Immature natural killer cell (primary cell): ENCODE data around the gene RAET1G. TPM values are rescaled to one million over a fixed set of nuclear protein-coding genes. Genes with fewer than 3 reads are reported as not detected.
"Not testable (repeated sequence)": the region's sequence is repeated elsewhere in the genome, so short reads cannot be mapped to it uniquely, and the experiment has no call there.

Experiments
- DNase-seq, 3 donors: peaks; one replicate each; pipeline ENCODE4 v3.0.0; 2022; ENCODE audit warnings: mixed read lengths in 1 of 3
- H3K27ac Mint-ChIP-seq, 6 donors: one replicate each; pipeline ENCODE4 v1.8.0; 2020; ENCODE audit warnings: mixed read lengths in 6 of 6, mild to moderate bottlenecking in 5 of 6, inconsistent platforms in 4 of 6, moderate library complexity in 3 of 6
- H3K27me3 Mint-ChIP-seq, 3 donors: one replicate each; pipeline ENCODE4 v1.8.0; 2020 to 2021; ENCODE audit warnings: low read depth in 3 of 3, mild to moderate bottlenecking in 3 of 3, mixed read lengths in 3 of 3, moderate library complexity in 3 of 3, inconsistent platforms in 1 of 3
- H3K36me3 Mint-ChIP-seq, 3 donors: one replicate each; pipeline ENCODE4 v1.8.0; 2020; ENCODE audit warnings: mixed read lengths in 3 of 3, inconsistent platforms in 2 of 3, mild to moderate bottlenecking in 2 of 3
- H3K4me1 Mint-ChIP-seq, 2 donors: one replicate each; pipeline ENCODE4 v1.8.0; 2020; ENCODE audit warnings: inconsistent platforms in 2 of 2, mild to moderate bottlenecking in 2 of 2, mixed read lengths in 2 of 2, moderate library complexity in 1 of 2
- H3K4me3 Mint-ChIP-seq, 5 donors: one replicate each; pipeline ENCODE4 v1.8.0; 2020; ENCODE audit warnings: mild to moderate bottlenecking in 5 of 5, mixed read lengths in 5 of 5, inconsistent platforms in 3 of 5, moderate library complexity in 3 of 5
- H3K9me3 Mint-ChIP-seq, 6 donors: one replicate each; pipeline ENCODE4 v1.8.0; 2020; ENCODE audit warnings: mild to moderate bottlenecking in 6 of 6, mixed read lengths in 6 of 6, inconsistent platforms in 4 of 6, moderate library complexity in 3 of 6
- polyA plus RNA-seq, 3 donors: library from polyadenylated mRNA; unstranded; fragments of 300-500 nt; fragmentation: Illumina TruSeq; gene quantifications; one replicate each; pipeline ENCODE4 v1.2.3, GENCODE V29; 2021

The RAET1G gene, protein sequence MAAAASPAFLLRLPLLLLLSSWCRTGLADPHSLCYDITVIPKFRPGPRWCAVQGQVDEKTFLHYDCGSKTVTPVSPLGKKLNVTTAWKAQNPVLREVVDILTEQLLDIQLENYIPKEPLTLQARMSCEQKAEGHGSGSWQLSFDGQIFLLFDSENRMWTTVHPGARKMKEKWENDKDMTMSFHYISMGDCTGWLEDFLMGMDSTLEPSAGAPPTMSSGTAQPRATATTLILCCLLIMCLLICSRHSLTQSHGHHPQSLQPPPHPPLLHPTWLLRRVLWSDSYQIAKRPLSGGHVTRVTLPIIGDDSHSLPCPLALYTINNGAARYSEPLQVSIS
- polyA plus RNA-seq = not detected

DNA sequence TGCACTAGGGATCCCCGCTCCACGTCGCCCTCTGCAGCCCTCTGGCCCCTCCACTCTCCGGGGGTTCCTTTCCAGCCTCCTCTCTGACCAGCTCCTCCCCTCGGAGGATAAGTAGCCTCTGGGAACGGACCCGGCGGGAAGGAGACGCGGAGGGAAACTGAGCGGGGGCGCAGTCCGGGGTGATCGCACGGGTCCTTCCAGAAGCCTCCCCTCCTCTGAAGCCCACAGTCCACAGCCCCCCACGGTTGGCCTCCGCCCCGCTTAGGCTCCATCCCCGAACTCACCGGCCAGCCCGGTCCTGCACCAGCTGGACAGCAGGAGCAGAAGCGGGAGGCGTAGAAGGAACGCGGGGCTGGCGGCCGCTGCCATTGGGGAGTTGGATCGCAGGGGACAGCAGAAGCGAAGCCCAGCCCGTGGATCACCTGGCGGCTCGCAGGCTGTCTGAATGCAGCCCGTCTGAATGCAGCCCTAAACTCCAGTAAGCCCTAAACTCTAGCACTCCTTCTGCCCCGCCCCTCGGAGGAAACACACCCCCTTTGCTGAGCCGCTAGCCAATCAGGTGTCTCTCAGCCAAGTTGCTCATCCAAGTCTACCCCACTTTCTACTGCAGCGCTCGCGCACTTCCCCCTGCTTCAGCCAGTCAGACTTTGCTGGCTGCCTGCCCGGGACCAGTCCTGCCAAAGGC, at the start of gene RAET1G:
Gene RAET1G, minus strand, starts transcription at position 480 of the 685 bp plus-strand sequence. Its CDS starts 111 bp downstream, at position 369.
- peak; percentile 57 to 66 (median 57) for DNase-seq
- Mint-ChIP-seq H3K4me3 (peak within 1 kb of the TSS; percentile 69 to 89 (median 79)), H3K27ac (no peak within 1 kb of the TSS), H3K27me3 (peaks cover 19 to 53% (median 23%) of the 10 kb centered on the region in 3 donors), H3K9me3 (peaks cover 0 to 4% (median 0%) of the 10 kb centered on the region in 6 donors), H3K4me1 (peaks cover 16 to 17% of the 10 kb centered on the region in 2 donors), H3K36me3 (no peaks in the 10 kb centered on the region)

DNA sequence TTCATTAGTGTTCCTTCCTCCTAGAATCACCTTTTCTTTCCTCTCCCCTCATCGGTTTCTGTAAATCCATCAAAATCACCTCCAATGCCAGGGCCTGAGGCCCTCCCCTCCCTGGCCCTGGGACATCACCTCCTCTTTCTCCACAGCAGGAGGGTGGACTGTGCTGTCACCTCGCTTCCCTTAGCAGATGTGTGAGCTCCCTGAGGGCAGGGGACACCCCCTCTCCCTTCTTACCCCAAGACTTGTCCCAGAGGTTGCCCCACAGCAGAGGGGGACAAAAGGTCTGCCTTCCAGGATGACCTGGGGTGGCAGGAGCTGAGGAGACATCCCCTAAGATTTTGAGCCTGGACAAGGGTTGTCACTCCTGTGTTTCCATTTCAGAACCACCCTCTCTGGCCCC, 46.7 kb upstream of the RAET1G start:
- H3K36me3 Mint-ChIP-seq = peaks cover 0 to under 1% (median 0%) of the 10 kb centered on the region in 3 donors
- DNase-seq = no peak
- H3K27ac Mint-ChIP-seq = no peak overlapping the region
- H3K27me3 Mint-ChIP-seq = peaks cover 16 to 41% (median 22%) of the 10 kb centered on the region in 3 donors
- H3K4me3 Mint-ChIP-seq = no peak overlapping the region
- peaks cover 9 to 14% of the 10 kb centered on the region in 2 donors for H3K4me1 Mint-ChIP-seq
- no peaks in the 10 kb centered on the region for H3K9me3 Mint-ChIP-seq

DNA sequence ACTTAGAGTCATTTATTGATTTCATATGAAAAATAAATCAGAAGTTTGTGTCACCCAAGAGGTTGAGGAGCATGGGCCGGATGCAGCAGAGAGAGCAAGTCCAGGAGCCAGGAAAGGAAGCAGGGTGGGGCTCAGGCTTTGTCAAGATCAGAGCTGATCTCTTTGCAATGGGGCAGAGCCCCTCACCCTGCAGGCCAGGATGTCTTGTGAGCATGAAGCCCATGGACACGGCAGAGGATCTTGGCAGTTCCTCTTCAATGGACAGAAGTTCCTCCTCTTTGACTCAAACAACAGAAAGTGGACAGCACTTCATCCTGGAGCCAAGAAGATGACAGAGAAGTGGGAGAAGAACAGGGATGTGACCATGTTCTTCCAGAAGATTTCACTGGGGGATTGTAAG, 46.0 kb upstream of the RAET1G start:
- not testable (repeated sequence) for DNase-seq, H3K27ac Mint-ChIP-seq, H3K36me3 Mint-ChIP-seq, H3K4me3 Mint-ChIP-seq, H3K9me3 Mint-ChIP-seq
- Mint-ChIP-seq H3K4me1 (peaks cover 16 to 20% of the 10 kb centered on the region in 2 donors), H3K27me3 (peaks cover 22 to 43% (median 27%) of the 10 kb centered on the region in 3 donors)

DNA sequence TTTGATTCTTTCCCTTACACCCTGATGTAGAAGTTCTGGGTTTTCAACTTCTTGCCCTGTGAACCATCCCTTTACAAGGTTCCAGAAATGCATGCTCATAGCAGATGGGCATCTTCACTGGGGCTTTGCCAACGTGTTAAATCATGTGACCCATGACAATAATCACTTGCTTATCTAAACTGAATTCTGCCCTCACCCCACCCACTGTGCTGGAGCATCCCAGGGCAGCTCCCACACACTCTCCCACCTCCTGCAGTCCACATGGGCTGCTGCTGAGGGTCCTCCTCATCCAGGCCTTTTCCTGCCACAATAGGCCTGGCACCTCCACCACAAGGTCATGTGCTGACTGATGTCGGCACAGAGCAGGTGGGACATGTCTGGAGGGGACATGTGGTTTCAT, 45.1 kb upstream of the RAET1G start:
- DNase-seq, H3K36me3 Mint-ChIP-seq, H3K9me3 Mint-ChIP-seq, H3K27ac Mint-ChIP-seq, H3K4me3 Mint-ChIP-seq: not testable (repeated sequence)
- Mint-ChIP-seq H3K4me1 (peaks cover 25 to 28% of the 10 kb centered on the region in 2 donors), H3K27me3 (peaks cover 25 to 49% (median 34%) of the 10 kb centered on the region in 3 donors)

DNA sequence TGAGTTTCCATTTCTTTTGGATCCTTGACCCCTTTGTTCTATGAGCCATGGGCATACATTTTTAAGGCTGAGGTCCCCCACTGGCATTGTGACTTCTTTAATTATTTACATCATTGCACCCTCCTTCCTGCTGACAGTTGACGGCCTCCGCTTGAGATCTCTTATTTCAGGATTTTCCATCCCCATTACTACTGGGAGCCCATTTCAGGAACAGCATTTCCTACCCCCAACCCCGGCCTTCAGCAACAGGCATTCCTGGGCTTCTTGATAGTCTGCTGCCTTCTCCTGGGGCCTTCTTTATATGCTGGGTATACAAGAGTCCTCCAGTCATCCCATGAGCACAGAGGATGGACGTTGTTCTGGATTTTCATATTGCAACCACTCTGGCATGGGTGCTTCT, 44.7 kb upstream of the RAET1G start:
- Mint-ChIP-seq H3K4me1 (peaks cover 26 to 29% of the 10 kb centered on the region in 2 donors), H3K27ac (no peak overlapping the region), H3K4me3 (no peak overlapping the region), H3K9me3 (peaks cover 0 to 2% (median 0%) of the 10 kb centered on the region in 6 donors), H3K36me3 (peaks cover 0 to 2% (median 0%) of the 10 kb centered on the region in 3 donors), H3K27me3 (peaks cover 24 to 49% (median 37%) of the 10 kb centered on the region in 3 donors)
- DNase-seq = no peak

DNA sequence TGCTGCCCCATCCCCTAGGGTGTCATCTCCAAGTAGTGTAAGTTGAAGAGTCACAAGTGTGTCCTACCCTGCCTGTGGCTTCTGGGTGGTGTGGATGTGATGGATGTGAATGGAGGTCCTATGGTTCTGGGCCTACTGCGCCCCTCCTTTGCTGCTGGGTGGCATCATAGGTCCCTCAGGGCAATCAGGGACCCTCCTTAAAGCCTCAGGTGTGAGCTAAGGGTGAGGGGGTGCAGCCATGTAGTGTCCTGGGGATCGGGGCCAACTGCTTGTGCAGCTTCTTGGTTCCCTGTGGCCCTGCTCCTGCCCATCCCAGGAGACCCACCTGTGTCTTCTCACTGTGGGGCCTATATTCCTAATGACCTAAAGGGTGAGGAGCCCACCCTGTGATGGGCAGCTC, 43.4 kb upstream of the RAET1G start:
- not testable (repeated sequence) for H3K36me3 Mint-ChIP-seq, H3K9me3 Mint-ChIP-seq, H3K27ac Mint-ChIP-seq, DNase-seq
- Mint-ChIP-seq H3K4me3 (peak overlapping the region in 3 of 5 donors; percentile 51 to 95 (median 89)), H3K27me3 (peaks cover 27 to 53% (median 39%) of the 10 kb centered on the region in 3 donors), H3K4me1 (peaks cover 26 to 29% of the 10 kb centered on the region in 2 donors)

DNA sequence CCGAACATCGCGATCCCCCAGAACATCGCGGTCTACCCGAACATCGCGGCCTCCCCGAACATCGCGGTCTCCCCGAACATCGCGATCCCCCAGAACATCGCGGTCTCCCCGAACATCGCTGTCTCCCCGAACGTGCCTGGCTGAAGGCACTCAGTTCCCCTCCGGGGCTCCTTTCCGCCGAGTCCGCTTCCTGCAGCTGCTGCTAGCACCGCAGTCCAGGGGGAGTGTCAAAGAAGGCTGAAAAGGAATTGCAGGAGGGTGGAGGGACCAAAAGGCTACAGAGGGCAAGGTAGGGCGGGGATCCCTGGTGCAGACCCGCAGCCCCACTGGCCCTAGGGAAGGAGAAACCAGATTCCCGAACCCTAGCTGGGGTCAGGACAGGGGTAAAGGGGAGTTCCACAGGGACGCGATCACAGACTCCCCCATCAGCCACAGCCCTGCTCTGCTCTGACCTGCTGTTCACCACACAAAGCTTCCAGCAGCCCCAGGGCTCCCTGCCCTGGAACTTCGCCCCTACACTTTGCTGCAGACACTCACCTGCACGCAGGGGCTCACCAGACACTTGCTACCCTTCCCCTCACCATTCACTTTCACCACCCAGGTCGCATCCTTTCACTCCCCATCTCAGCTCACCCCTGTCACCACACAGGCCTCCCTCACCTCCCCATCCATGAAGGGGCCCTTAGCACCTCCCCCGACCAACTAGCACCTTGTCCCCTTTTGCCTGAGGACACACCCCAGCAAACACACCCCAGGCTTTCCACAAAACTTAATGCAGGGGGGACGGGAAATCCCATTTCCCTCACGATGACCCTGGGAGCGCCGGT, 42.5 kb upstream of the RAET1G start:
- peak in 1 of 3 donors; percentile 28 for DNase-seq
- peaks cover 26 to 29% of the 10 kb centered on the region in 2 donors for H3K4me1 Mint-ChIP-seq

DNA sequence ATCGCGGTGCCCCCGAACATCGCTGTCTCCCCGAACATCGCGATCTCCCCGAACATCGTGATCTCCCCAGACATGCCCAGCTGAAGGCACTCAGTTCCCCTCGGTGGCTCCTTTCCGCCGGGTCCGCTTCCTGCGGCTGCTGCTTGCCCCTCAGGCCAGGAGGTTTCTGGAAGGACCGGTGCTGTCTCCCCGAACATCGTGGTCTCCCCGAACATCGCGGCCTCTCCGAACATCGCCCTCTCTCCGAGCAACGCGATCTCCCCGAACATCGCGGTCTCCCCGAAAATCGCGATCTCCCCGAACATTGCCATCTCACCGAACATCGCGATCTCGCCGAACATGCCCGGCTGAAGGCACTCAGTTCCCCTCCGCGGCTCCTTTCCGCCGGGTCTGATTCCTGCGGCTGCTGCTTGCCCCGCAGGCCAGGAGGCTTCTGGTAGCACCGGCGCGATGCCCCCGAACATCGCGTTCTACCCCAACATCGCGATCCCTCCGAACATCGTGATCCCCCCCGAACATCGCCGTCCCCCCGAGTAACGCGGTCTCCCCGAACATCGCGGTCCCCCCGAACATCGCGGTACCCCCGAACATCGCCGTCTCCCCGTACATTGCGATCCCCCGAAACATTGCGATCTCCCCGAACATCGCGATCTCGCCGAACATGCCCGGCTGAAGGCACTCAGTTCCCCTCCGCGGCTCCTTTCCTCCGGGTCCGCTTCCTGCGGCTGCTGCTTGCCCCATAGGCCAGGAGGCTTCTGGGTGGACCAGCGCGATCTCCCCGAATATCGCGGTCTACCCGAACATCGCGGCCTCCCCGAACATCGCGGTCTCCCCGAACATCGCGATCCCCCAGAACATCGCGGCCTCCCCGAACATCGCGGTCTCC, 41.6 kb upstream of the RAET1G start:
- H3K4me3 Mint-ChIP-seq = peak overlapping the region; percentile 87 to 95 (median 92)
- peaks cover 26 to 29% of the 10 kb centered on the region in 2 donors for H3K4me1 Mint-ChIP-seq
- H3K27me3 Mint-ChIP-seq = peaks cover 28 to 67% (median 42%) of the 10 kb centered on the region in 3 donors
- DNase-seq = peak in 1 of 3 donors; percentile 41
- peak overlapping the region in 4 of 6 donors; percentile 67 to 85 (median 80) for H3K27ac Mint-ChIP-seq
- H3K36me3 Mint-ChIP-seq = peaks cover 0 to 2% (median 0%) of the 10 kb centered on the region in 3 donors
- peaks cover 0 to 2% (median 0%) of the 10 kb centered on the region in 6 donors for H3K9me3 Mint-ChIP-seq

More for the DNA sequence above, 42.5 kb upstream of the RAET1G start:
- H3K9me3 Mint-ChIP-seq = peaks cover 0 to 2% (median 0%) of the 10 kb centered on the region in 6 donors
- H3K36me3 Mint-ChIP-seq = peaks cover 0 to 2% (median 0%) of the 10 kb centered on the region in 3 donors
- H3K27ac Mint-ChIP-seq = peak overlapping the region in 1 of 6 donors; percentile 84
- peak overlapping the region; percentile 87 to 95 (median 92) for H3K4me3 Mint-ChIP-seq
- H3K27me3 Mint-ChIP-seq = peaks cover 27 to 59% (median 42%) of the 10 kb centered on the region in 3 donors

DNA sequence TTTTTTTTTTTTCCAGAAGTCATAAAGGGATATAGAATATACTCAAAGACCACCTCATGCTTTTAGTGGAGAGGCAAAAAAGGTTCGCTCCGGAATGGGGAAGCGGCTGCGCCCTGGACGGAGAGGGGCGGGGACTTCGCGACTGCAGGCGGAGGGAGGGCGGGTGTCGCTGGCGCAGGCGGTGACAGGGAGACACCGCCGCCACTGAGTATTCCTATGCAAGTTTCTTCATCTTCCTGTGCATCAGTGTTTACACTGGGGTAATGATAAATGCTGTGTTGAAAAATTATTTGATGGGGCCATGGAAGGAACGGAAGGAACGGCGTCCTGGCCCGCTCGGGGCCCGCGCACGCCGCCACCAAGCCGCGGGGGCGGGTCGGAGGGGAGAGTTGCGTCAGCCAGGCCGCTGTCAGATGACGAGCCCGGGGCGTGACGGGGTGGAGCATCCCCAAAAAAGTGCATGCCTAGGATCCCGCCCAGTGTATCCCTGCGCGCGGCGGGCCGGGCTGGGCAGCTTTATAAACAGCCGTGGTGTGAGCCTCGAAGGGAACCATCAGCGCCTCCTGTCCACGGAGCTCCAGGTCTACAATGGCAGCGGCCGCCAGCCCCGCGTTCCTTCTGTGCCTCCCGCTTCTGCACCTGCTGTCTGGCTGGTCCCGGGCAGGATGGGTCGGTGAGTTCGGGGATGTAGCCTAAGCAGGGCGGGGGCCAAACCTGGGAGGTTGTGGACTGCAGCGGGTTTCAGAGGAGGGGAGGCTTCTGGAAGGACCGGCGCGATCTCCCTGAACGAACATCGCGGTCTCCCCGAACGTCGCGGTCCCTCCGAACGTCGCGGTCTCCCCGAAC, 40.8 kb upstream of the RAET1G start, which contains the start of gene ULBP1:
Gene ULBP1, plus strand, starts transcription at position 482 of the 846 bp plus-strand sequence. Its CDS starts 107 bp downstream, at position 589.
- peak within 1 kb of the TSS; percentile 87 to 95 (median 92) for H3K4me3 Mint-ChIP-seq
- peak within 1 kb of the TSS in 5 of 6 donors; percentile 60 to 85 (median 76) for H3K27ac Mint-ChIP-seq
- peaks cover 26 to 29% of the 10 kb centered on the region in 2 donors for H3K4me1 Mint-ChIP-seq
- DNase-seq = peak; percentile 61 to 66 (median 65)
- peaks cover 0 to 2% (median 0%) of the 10 kb centered on the region in 6 donors for H3K9me3 Mint-ChIP-seq
- peaks cover 28 to 74% (median 39%) of the 10 kb centered on the region in 3 donors for H3K27me3 Mint-ChIP-seq
- H3K36me3 Mint-ChIP-seq = peaks cover 0 to 2% (median 0%) of the 10 kb centered on the region in 3 donors

DNA sequence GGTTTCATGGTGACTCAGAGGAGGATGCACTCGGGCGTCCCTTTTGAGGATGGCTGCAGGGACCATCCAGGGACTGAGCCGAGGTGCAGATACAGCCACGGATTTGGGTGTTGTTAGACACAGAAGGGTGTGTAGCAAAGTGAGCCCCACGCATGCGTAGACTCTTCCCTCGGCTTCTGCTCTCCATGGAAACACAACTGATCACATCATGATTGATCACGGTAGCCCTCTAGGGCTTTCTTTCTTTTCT, 40.2 kb upstream of the RAET1G start:
- Mint-ChIP-seq H3K27ac (peak overlapping the region in 3 of 6 donors; percentile 50 to 84 (median 60)), H3K4me1 (peaks cover 26 to 29% of the 10 kb centered on the region in 2 donors), H3K36me3 (peaks cover 0 to 2% (median 0%) of the 10 kb centered on the region in 3 donors), H3K27me3 (peaks cover 28 to 72% (median 39%) of the 10 kb centered on the region in 3 donors), H3K9me3 (peaks cover 0 to 2% (median 0%) of the 10 kb centered on the region in 6 donors), H3K4me3 (peak overlapping the region; percentile 87 to 95 (median 92))
- no peak for DNase-seq

DNA sequence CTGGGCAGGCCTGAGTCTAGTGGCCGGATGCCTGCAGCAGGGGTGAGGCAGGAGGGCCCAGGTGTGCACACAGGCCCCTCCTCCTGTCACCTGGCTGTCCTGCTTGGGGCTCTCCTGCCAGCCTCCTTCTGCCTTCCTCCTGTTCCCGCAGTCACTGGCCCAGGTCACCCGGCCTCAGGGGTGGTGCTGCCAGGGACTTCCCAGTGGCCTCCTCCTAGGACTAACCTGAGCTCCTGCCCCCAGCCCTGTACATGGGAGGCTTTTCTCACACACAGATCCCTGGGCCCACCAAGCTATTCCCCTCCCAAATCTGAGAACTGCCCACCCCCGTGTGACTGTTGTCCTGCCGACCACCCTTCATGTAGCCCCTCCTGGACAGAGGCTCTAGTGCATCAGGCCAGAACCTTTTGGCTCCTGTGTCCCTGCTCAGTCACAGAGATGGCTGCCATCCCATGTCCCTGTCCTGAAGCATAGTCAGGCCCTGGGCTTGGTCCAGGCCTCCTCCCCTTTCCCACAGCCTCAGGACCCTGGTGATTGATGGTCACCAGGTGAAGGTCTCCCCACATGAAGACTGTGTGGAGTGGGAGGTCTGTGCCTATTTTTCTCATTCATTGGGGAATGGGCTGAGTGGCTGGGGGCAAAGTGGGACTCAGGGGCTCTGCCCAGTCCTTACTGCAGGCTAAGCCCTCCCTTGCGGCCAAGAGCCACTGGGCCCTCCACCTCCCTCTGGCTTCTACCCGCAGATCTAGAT, 39.7 kb upstream of the RAET1G start:
- peak overlapping the region in 1 of 6 donors; percentile 84 for H3K27ac Mint-ChIP-seq
- peaks cover 26 to 29% of the 10 kb centered on the region in 2 donors for H3K4me1 Mint-ChIP-seq
- DNase-seq = no peak
- H3K4me3 Mint-ChIP-seq = peak overlapping the region; percentile 87 to 95 (median 92)
- H3K9me3 Mint-ChIP-seq = peaks cover 0 to 2% (median 0%) of the 10 kb centered on the region in 6 donors
- peaks cover 0 to 2% (median 0%) of the 10 kb centered on the region in 3 donors for H3K36me3 Mint-ChIP-seq
- H3K27me3 Mint-ChIP-seq = peaks cover 28 to 71% (median 43%) of the 10 kb centered on the region in 3 donors
